Adrenal gland (tissue), 12 donors: ENCODE results near the gene ATN1. TPM values are rescaled to one million over a fixed set of nuclear protein-coding genes. Genes with fewer than 3 reads are reported as not detected.

Experiments
- DNase-seq, 7 donors: peaks; one replicate each; pipeline ENCODE4 v3.0.0-alpha.2; 2019 to 2020
- H3K27ac ChIP-seq, 5 donors: fragments of 200-600 bp; sonication (generic) in 4 of 5; 1 replicate in 3 of 5; 2 replicates in 2 of 5; pipeline versions ENCODE4 v1.5.1 to v1.8.0; 2016 to 2020; ENCODE audit warnings: mild to moderate bottlenecking in 1 of 5
- H3K27me3 ChIP-seq: fragments of 200-600 bp; 2 replicates; pipeline ENCODE4 v1.8.0; 2021
- H3K36me3 ChIP-seq, 2 donors: fragments of 200-600 bp; replicated peaks in 1 of 2; 1 replicate in 1 of 2; 2 replicates in 1 of 2; pipeline versions ENCODE4 v1.5.1 to v1.8.0; 2018 to 2022
- H3K4me1 ChIP-seq, 2 donors: fragments of 200-600 bp; replicated peaks in 1 of 2; 1 replicate in 1 of 2; 2 replicates in 1 of 2; pipeline versions ENCODE4 v1.5.1 to v1.8.0; 2018 to 2021
- H3K4me3 ChIP-seq, 4 donors: fragments of 200-600 bp; sonication (generic) in 3 of 4; one replicate each; pipeline ENCODE4 v1.5.1; 2016 to 2018
- H3K9me3 ChIP-seq, 3 donors: fragments of 200-600 bp; sonication (generic) in 1 of 3; replicated peaks in 1 of 3; 1 replicate in 2 of 3; 2 replicates in 1 of 3; pipeline versions ENCODE4 v1.5.1 to v1.8.0; 2016 to 2021
- CTCF ChIP-seq, 6 experiments: fragments of 450-650 bp in 4 of 6; fragments of 200-600 bp in 2 of 6; sonication (generic) in 1 of 6; IDR thresholded peaks; 1 replicate in 5 of 6; 2 replicates in 1 of 6; pipeline versions ENCODE4 v1.5.1 to v1.8.0; 2016 to 2021; ENCODE audit warnings: antibody characterized with exemption in 6 of 6, mild to moderate bottlenecking in 2 of 6, moderate library complexity in 1 of 6
- POLR2A ChIP-seq, 2 donors: fragments of 450-650 bp; IDR thresholded peaks; one replicate each; pipeline ENCODE4 v1.6.1; 2017; ENCODE audit warnings: antibody characterized with exemption in 2 of 2, mild to moderate bottlenecking in 2 of 2, moderate library complexity in 1 of 2
- WGBS, 4 donors: extraction: QIAGEN DNeasy Blood & Tissue Kit in 2 of 4; methylation state at CpG; one replicate each; pipeline versions ENCODE4 v1.1.5 to v1.1.7; 2013 to 2017; 5-methylcytosine and 5-hydroxymethylcytosine counted together
- intact Hi-C, 2 donors: fragments of 100-400 bp; cut with DNase I; formaldehyde crosslinking; loops; one replicate each; pipeline versions ENCODE4 v1.14.1 to v1.15.0; 2022 to 2023
- polyA plus RNA-seq, 3 donors: library from polyadenylated mRNA; stranded (reverse); fragments of 200-250 nt in 2 of 3; fragments of 350-450 nt in 1 of 3; fragmentation: Illumina TruSeq in 1 of 3; extraction: RNeasy Lipid Tissue Mini Kit (QIAGEN cat#74804) in 1 of 3; gene quantifications; one replicate each; pipeline ENCODE4 v1.2.3, GENCODE V29; 2013 to 2014
- total RNA-seq, 9 donors: library from RNA; depleted of rRNA in 4 of 9; stranded (reverse); fragments of >200 nt in 4 of 9; fragments of 120-200 nt in 1 of 9; fragmentation: NEBNext Ultra II Directional in 1 of 9; extraction: Animal tissue kit (Norgen Biotek cat#: 25700) in 1 of 9; gene quantifications; one replicate each; pipeline versions ENCODE4 v1.1.0 to v1.2.4, GENCODE V29; 2013 to 2023
- donor health status: healthy with polysubstance abuse.
- donor health status: Bipolar disorder and iron deficiency.
- donor health status: DM: yes; HTN: yes; CAD: no.
- donor health status: DM: no; HTN: no; CAD: no.
- donor health status: DM: no; HTN: no; CAD: no.
- donor health status: DM: yes; HTN: yes; CAD: no.

ATN1 gene
- total and polyA plus RNA-seq, 12 donors = 8.8 to 482 (median 110) TPM

GRCh38 chr12:6948873-6949594 is 21.3 kb downstream of the ATN1 start:
- no peaks in the 10 kb centered on the region for H3K27me3 ChIP-seq
- H3K4me3 ChIP-seq = no peak overlapping the region
- H3K27ac ChIP-seq = peak overlapping the region in 2 of 5 donors; percentile 26 to 49
- H3K36me3 ChIP-seq = no peaks in the 10 kb centered on the region
- no peak for TF ChIP-seq POLR2A (IDR thresholded peaks at IDR 0.05)
- peak in 4 of 6 experiments; percentile 5 to 25 (median 20) for TF ChIP-seq CTCF (IDR thresholded peaks at IDR 0.05)
- H3K4me1 ChIP-seq = peaks cover 21 to 35% of the 10 kb centered on the region in 2 donors
- intact Hi-C loops = no loop called here
- DNase-seq = peak in 2 of 7 donors; percentile 26 to 34
- 62 to 68% (median 65%) methylated on average over 15 of the region's 15 CpGs for WGBS, 4 donors
- H3K9me3 ChIP-seq = no peaks in the 10 kb centered on the region

- WGBS, 4 donors = 73 to 100% (median 75%) methylated on average over 1 of the region's 1 CpG
- H3K4me1 ChIP-seq = peaks cover 20 to 39% of the 10 kb centered on the region in 2 donors
- no peaks in the 10 kb centered on the region for H3K36me3 ChIP-seq
- H3K27me3 ChIP-seq = no peaks in the 10 kb centered on the region
- intact Hi-C loops = loop anchor here (10.0 kb wide), 2 partner anchors 76 to 164 kb away; partner anchors contain the start of gene SPSB2 (in 1 of the 2)
- H3K9me3 ChIP-seq = no peaks in the 10 kb centered on the region
- no peak for DNase-seq
- no peak for TF ChIP-seq POLR2A (IDR thresholded peaks at IDR 0.05)
- TF ChIP-seq CTCF (IDR thresholded peaks at IDR 0.05) = no peak
- no peak overlapping the region for H3K4me3 ChIP-seq
- peak overlapping the region in 2 of 5 donors; percentile 3 to 68 for H3K27ac ChIP-seq
Observed at GRCh38 chr12:6950401-6950801, 22.6 kb downstream of the ATN1 start.

GRCh38 chr12:6950811-6951540 is 23.2 kb downstream of the ATN1 start, which contains the start of gene PTPN6:
Gene PTPN6 (plus strand): TSS chr12:6951356. CDS start chr12:6951513, 157 bp downstream.
- H3K4me3 ChIP-seq = peak within 1 kb of the TSS in 1 of 4 donors; percentile 33
- no peaks in the 10 kb centered on the region for H3K36me3 ChIP-seq
- peak in 5 of 7 donors; percentile 33 to 75 (median 51) for DNase-seq
- no peak for TF ChIP-seq CTCF (IDR thresholded peaks at IDR 0.05)
- peak; percentile 20 to 41 for TF ChIP-seq POLR2A (IDR thresholded peaks at IDR 0.05)
- H3K4me1 ChIP-seq = peaks cover 15 to 33% of the 10 kb centered on the region in 2 donors
- WGBS, 4 donors = 67 to 72% (median 72%) methylated on average over 12 to 25 of the region's 25 CpGs
- peak within 1 kb of the TSS in 4 of 5 donors; percentile 43 to 83 (median 57) for H3K27ac ChIP-seq
- no peaks in the 10 kb centered on the region for H3K27me3 ChIP-seq
- H3K9me3 ChIP-seq = no peaks in the 10 kb centered on the region
- intact Hi-C loops = loop anchor here (10.0 kb wide), 2 partner anchors 76 to 164 kb away; partner anchors contain the start of gene SPSB2 (in 1 of the 2)

GRCh38 chr12:6951551-6952120 is 23.9 kb downstream of the ATN1 start:
- H3K4me1 ChIP-seq = peaks cover 14 to 28% of the 10 kb centered on the region in 2 donors
- TF ChIP-seq POLR2A (IDR thresholded peaks at IDR 0.05) (no peak), CTCF (IDR thresholded peaks at IDR 0.05) (no peak)
- no peaks in the 10 kb centered on the region for H3K27me3 ChIP-seq
- H3K4me3 ChIP-seq = peak overlapping the region in 1 of 4 donors; percentile 33
- peak in 1 of 7 donors; percentile 1 for DNase-seq
- no peaks in the 10 kb centered on the region for H3K9me3 ChIP-seq
- peak overlapping the region in 4 of 5 donors; percentile 43 to 83 (median 57) for H3K27ac ChIP-seq
- no peaks in the 10 kb centered on the region for H3K36me3 ChIP-seq
- intact Hi-C loops = loop anchor here (10.0 kb wide), 2 partner anchors 77 to 163 kb away; partner anchors contain the start of gene SPSB2 (in 1 of the 2)
- WGBS, 4 donors = 72 to 79% (median 77%) methylated on average over 12 to 20 of the region's 20 CpGs
